Osteoblast (primary cell): Measurements from ENCODE around the gene SUCNR1. TPM values are rescaled to one million over a fixed set of nuclear protein-coding genes. Genes with fewer than 3 reads are reported as not detected.
A peak's percentile ranks its signal among the peaks of the same experiment; 100 is the strongest.

Experiments used
- DNase-seq: peaks from one replicate; pipeline ENCODE4 v3.0.0; 2011; ENCODE audit warnings: low spot score, mixed read lengths; ENCODE audit not compliant: insufficient read length; ENCODE audit errors: missing footprints
- H2AFZ ChIP-seq: 2 replicates; pipeline ENCODE4 v1.6.0; 2011; ENCODE audit warnings: mild to moderate bottlenecking, low read length
- H3K27ac ChIP-seq: 2 replicates; pipeline ENCODE4 v1.5.1; 2011; ENCODE audit warnings: mild to moderate bottlenecking, low read depth, low read length, moderate library complexity
- H3K27me3 ChIP-seq: 2 replicates; pipeline ENCODE4 v1.6.0; 2012; ENCODE audit warnings: mild to moderate bottlenecking, control low read depth, inconsistent platforms, low read length, moderate library complexity; ENCODE audit not compliant: insufficient read depth
- H3K36me3 ChIP-seq: 2 replicates; pipeline ENCODE4 v1.5.1; 2011; ENCODE audit warnings: mild to moderate bottlenecking, low read length, control low read depth, moderate library complexity; ENCODE audit not compliant: insufficient read depth
- H3K4me1 ChIP-seq: 2 replicates; pipeline ENCODE4 v1.5.1; 2011; ENCODE audit warnings: mild to moderate bottlenecking, low read length, control low read depth, moderate library complexity; ENCODE audit not compliant: insufficient read depth
- H3K4me2 ChIP-seq: 2 replicates; pipeline ENCODE4 v1.6.0; 2011; ENCODE audit warnings: mild to moderate bottlenecking, low read length; ENCODE audit not compliant: insufficient read depth
- H3K4me3 ChIP-seq: fragments of 200-600 bp; sonication (generic); 3 replicates; pipeline ENCODE4 v1.5.1; 2012; ENCODE audit warnings: mild to moderate bottlenecking, low read length, inconsistent platforms; ENCODE audit not compliant: insufficient read depth
- H3K79me2 ChIP-seq: 2 replicates; pipeline ENCODE4 v1.6.0; 2012; ENCODE audit warnings: mild to moderate bottlenecking, low read length, control low read depth, inconsistent platforms; ENCODE audit not compliant: insufficient read depth
- H3K9me3 ChIP-seq: 2 replicates; pipeline ENCODE4 v1.5.1; 2011; ENCODE audit warnings: low read depth, low read length, control low read depth
- H4K20me1 ChIP-seq: 2 replicates; pipeline ENCODE4 v1.6.0; 2012; ENCODE audit warnings: mild to moderate bottlenecking, low read length, control low read depth; ENCODE audit not compliant: insufficient read depth
- CTCF ChIP-seq: IDR thresholded peaks from 2 replicates; pipeline ENCODE4 v1.5.1; 2011; ENCODE audit warnings: mild to moderate bottlenecking, low read depth, low read length, moderate library complexity; ENCODE audit errors: extremely low read depth
- total RNA-seq: library from RNA; depleted of rRNA; stranded (reverse); fragments of >200 nt; gene quantifications from 2 replicates; pipeline ENCODE4 v1.2.3, GENCODE V29; 2012

SUCNR1 gene
- total RNA-seq, 1 donor, result under 0.01 TPM

GRCh38 chr3:151918253-151919029 lies 45.0 kb downstream of the SUCNR1 start:
- no peaks in the 10 kb centered on the region for H4K20me1 ChIP-seq
- H2AFZ ChIP-seq, result no peak overlapping the region
- peak; percentile 68 for TF ChIP-seq CTCF
- no peak overlapping the region for H3K27ac ChIP-seq
- H3K79me2 ChIP-seq, result no peaks in the 10 kb centered on the region
- peaks cover 9% of the 10 kb centered on the region for H3K4me1 ChIP-seq
- DNase-seq, result peak; percentile 38
- H3K36me3 ChIP-seq, result no peaks in the 10 kb centered on the region
- no peak overlapping the region for H3K4me2 ChIP-seq
- no peaks in the 10 kb centered on the region for H3K27me3 ChIP-seq
- H3K9me3 ChIP-seq, result no peaks in the 10 kb centered on the region
- no peak overlapping the region for H3K4me3 ChIP-seq

GRCh38 chr3:151919030-151919328 lies 45.5 kb downstream of the SUCNR1 start:
- no peaks in the 10 kb centered on the region for H4K20me1 ChIP-seq
- H3K27ac ChIP-seq, result no peak overlapping the region
- H3K27me3 ChIP-seq, result no peaks in the 10 kb centered on the region
- H2AFZ ChIP-seq, result no peak overlapping the region
- peaks cover 13% of the 10 kb centered on the region for H3K4me1 ChIP-seq
- H3K4me3 ChIP-seq, result no peak overlapping the region
- no peaks in the 10 kb centered on the region for H3K36me3 ChIP-seq
- DNase-seq, result no peak
- H3K4me2 ChIP-seq, result no peak overlapping the region
- H3K9me3 ChIP-seq, result no peaks in the 10 kb centered on the region
- H3K79me2 ChIP-seq, result no peaks in the 10 kb centered on the region
- no peak for TF ChIP-seq CTCF

- Histone ChIP-seq H3K4me2 (no peak overlapping the region), H3K4me3 (no peak overlapping the region), H3K79me2 (no peaks in the 10 kb centered on the region), H3K4me1 (peaks cover 17% of the 10 kb centered on the region), H3K9me3 (no peaks in the 10 kb centered on the region), H3K27ac (no peak overlapping the region), H3K27me3 (no peaks in the 10 kb centered on the region), H4K20me1 (no peaks in the 10 kb centered on the region), H3K36me3 (no peaks in the 10 kb centered on the region), H2AFZ (no peak overlapping the region)
- no peak for DNase-seq
- TF ChIP-seq CTCF, result no peak
These were observed 46.0 kb downstream of the SUCNR1 start for GRCh38 chr3:151919446-151919845.

- H3K27ac ChIP-seq, result peak overlapping the region; percentile 19
- H3K36me3 ChIP-seq, result no peaks in the 10 kb centered on the region
- H4K20me1 ChIP-seq, result no peaks in the 10 kb centered on the region
- H3K4me1 ChIP-seq, result peaks cover 40% of the 10 kb centered on the region
- no peaks in the 10 kb centered on the region for H3K9me3 ChIP-seq
- no peak for TF ChIP-seq CTCF
- no peaks in the 10 kb centered on the region for H3K79me2 ChIP-seq
- H3K27me3 ChIP-seq, result no peaks in the 10 kb centered on the region
- DNase-seq, result no peak
- no peak overlapping the region for H3K4me3 ChIP-seq
- no peak overlapping the region for H2AFZ ChIP-seq
- no peak overlapping the region for H3K4me2 ChIP-seq
These were observed 50.5 kb downstream of the SUCNR1 start for GRCh38 chr3:151923901-151924300.
